RPMI8226 (cell line): Measurements from ENCODE around the gene FAIM.
"Not testable (repeated sequence)": the region's sequence is repeated elsewhere in the genome, so short reads cannot be mapped to it uniquely, and the experiment has no call there.

Experiments used
- DNase-seq: peaks from one replicate; pipeline ENCODE4 v3.0.0-alpha.2; 2015

Gene FAIM

GRCh38 chr3:138608322-138609135, at the start of gene FAIM:
FAIM (plus strand) TSS chr3:138608771; CDS start chr3:138619727, 10,956 bp downstream.
- DNase-seq, result peak; percentile 34

DNA sequence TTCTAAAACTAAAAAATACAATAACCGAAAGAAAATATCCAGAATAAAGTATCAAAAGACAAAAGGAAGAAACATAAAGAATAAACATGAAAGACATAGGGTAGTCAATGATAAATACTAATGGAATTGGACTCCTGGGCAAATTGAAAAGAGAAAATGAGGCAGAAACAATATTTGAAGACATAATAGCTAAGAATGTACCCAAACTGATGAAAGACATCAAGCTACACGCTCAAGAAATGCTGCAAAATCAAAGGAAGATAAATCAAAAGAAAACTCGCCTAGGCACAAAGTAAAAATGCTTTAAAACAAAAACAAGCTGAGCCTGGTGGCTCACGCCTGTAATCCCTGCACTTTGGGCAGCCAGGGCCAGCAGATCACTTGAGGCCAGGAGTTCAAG, 49.4 kb upstream of the FAIM start:
- no peak for DNase-seq

DNA sequence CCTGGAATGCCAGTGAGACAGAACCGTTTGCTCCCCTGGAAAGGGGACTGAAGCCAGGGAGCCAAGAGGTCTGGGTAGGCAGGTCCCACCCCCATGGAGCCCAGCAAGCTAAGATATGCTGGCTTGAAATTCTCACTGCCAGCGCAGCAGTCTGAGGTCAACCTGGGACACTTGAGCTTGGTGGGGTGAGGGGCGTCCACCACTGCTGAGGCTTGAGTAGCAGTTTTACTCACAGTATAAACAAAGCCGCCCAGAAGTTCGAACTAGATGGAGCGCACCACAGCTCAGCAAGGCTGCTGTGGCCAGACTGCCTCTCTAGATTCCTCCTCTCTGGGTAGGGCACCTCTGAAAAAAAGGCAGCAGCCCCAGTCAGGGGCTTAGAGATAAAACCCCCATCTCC, 48.1 kb upstream of the FAIM start:
- no peak for DNase-seq

GRCh38 chr3:138562902-138563301, 45.7 kb upstream of the FAIM start:
- DNase-seq, result not testable (repeated sequence)

DNA sequence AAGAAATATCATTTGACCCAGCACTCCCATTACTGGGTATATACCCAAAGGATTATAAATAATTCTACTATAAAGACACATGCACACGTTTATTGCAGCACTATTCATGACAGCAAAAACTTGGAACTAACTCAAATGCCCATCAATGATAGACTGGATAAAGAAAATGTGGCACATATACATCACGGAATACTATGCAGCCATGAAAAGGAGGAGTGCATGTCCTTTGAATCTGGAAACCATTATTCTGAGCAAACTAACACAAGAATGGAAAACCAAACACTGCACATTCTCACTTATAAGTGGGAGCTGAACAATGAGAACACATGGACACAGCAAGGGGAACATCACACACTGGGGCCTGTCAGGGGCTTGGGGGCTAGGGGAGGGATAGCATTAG, 42.3 kb upstream of the FAIM start:
- not testable (repeated sequence) for DNase-seq

DNA sequence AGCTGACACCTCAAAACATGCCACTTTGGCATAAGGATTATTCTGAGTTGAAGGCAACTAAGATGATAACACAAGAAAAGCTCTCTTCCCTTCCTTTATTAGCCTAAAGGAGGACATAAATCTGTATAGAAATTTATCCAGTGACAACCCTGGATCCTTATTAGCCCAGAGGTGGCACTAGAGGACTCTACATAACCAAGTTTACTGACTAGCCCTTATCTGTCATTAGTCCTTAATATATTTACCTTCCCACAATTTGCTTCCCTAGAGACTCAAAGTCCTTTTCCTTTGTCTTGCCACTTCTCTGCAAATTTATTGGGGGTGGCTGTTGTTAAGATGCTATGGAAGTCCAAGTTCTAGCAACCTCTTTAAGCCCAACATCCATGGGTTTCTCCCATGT, 41.2 kb upstream of the FAIM start:
- peak; percentile 6 for DNase-seq

GRCh38 chr3:138569090-138569489, 39.5 kb upstream of the FAIM start:
- DNase-seq, result no peak

- DNase-seq, result not testable (repeated sequence)
Observed at GRCh38 chr3:138569624-138570023, 38.9 kb upstream of the FAIM start.

GRCh38 chr3:138573138-138573537, 35.4 kb upstream of the FAIM start:
- DNase-seq, result no peak

DNA sequence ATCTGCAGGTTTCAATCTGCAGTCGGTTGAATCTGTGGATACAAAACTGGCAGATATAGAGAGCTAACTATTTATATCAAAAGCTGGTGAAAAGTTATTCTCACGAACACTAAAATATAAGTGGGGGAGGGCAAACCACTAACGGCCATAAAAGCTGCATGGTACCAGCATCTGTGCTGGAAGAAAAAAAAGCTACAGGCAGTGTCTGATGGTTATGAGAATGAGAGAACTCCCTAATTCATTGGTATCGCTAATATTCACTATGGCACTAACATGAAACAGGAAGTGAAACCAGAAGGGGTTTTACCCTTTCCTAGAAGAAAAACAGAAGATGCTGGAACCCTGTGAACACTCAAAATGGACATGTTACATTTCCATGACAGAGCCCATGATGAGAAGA, 30.4 kb upstream of the FAIM start:
- DNase-seq, result peak; percentile 62

DNA sequence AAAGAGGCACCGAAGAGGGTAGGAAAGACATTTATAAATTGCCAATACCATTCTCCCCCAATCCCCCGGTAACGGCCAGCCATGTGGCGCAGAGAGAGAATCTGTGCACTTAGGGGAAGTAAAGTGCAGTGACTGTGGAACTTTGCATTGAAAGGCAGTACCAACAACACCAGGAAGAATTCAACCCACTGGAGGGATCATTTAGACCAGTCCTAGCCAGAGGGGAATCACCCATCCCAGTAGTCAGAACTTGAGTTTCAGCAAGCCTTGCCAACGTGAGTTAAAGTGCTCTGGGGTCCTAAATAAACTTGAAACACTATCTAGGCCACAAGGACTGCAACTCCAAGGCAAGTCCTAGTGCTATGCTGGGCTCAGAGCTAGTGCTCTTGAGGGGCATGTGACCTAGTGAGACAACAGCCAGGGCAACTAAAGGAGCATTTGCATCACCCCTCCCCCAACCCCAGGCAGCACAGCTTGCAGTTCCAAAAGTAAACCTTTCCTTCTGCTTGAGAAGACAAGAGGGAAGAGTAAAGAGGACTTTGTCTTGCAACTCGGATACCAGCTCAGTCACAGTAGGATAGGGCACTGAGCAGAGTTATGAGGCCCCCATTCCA, 29.5 kb upstream of the FAIM start:
- DNase-seq, result no peak

GRCh38 chr3:138587374-138587773, 21.2 kb upstream of the FAIM start:
- DNase-seq, result no peak

DNA sequence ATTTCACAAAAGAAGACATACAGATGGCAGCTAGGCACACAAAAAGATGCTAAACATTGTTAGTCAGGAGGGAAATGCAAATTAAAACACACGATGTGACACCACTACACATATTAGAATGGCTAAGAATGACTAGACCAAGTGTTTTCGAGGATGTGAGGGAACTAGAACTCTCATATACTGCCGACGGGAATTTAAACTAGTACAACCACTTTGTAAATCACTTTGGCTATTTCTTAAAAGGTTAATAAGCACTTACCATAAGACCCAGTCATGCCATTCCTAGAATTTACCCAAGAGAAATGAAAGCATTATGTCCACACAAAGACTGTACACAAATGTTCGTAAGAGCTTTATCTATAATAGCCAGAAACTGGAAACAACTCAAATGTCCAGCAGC, 20.1 kb upstream of the FAIM start:
- DNase-seq, result no peak

DNA sequence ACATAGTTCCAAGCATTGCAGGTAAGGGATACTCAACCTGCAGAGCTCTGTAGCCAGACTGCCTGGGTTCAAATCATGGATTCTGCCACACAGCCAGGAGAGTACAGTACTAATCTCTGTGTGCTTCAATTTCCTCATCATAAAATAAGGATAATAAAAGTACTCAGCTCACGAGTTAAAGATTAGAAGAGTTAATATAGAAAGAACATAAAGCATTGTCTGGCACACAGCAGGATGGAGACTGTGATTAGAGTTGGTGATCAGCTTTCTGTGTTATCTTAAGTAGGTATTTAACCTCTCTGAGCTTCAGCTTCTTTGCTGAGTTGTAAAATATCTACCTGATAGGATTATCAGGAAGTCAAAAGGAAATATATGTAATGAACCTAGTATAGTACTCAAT, 17.2 kb upstream of the FAIM start:
- no peak for DNase-seq

DNA sequence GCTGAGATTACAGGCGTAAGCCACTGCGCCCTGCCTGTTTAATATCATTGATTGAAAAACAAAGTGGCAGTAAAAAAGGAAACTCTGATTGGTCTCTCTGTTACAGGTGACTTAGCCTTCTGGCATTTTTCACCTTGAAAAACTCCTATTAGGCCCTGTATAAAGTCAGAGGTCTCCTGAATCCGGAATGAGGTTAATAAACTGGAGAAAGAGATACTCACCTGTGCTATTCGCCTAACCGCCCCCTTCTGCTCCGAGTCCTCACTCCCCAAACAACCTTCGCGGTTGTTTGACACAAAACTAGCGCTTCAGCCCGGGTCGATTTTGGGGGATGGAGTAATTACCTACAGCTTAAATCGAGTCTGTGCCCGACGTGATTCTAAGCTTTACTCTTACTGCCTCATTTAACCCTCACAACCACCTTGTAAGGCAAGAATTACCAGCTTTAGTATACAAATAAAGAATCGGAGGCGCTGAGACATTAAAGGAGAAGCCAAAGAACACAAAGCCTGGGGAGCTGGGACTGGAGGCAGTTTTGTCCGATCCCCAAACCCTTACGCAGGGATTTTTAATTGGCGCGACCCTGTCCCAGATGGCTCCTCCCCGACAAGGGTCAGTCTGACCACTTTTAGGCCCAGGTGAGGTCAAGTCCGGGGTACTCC, 15.0 kb upstream of the FAIM start:
- DNase-seq, result no peak

DNA sequence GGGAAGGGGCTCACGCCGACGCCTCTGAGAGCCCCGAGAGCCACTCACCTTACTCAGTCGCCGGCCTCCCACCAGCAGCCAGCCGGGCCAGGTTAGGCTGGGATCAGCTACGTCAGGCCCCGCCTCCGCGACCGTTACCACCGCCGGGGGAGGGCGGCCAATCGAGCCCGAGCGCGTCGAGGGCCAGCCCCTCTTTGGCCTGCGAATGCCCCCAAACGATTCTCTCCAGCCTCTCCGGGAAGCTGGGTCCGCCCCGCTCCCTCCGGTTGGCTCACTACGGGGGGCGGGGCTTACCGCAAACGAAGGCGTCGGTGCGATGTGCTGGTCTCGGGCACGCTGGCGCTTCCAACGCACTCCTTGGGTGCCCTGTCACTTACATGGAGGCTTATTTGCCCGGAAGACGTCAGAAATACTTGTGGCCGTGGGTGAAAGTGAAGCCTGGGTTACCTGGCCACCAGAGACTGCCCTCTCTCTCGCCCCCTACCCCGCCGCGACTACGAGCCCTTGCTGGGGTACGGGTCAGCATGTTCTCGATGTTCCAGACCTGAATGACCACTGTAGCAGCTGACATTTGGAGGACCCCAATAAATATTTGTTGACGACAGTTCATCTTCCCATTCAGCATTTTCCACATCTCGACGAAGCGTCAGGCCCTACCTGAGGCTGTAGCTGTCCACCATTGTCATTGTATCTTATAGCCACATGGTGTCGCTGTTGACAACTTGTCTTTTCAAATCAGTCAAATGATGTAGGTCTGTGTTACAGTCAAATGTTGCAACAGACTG, 14.2 kb upstream of the FAIM start, which contains the start of gene CEP70:
TSS of gene CEP70 (minus strand) at position 111 of the 785 bp plus-strand sequence. CDS start 21,333 bp downstream, outside the sequence.
- DNase-seq, result peak; percentile 86

DNA sequence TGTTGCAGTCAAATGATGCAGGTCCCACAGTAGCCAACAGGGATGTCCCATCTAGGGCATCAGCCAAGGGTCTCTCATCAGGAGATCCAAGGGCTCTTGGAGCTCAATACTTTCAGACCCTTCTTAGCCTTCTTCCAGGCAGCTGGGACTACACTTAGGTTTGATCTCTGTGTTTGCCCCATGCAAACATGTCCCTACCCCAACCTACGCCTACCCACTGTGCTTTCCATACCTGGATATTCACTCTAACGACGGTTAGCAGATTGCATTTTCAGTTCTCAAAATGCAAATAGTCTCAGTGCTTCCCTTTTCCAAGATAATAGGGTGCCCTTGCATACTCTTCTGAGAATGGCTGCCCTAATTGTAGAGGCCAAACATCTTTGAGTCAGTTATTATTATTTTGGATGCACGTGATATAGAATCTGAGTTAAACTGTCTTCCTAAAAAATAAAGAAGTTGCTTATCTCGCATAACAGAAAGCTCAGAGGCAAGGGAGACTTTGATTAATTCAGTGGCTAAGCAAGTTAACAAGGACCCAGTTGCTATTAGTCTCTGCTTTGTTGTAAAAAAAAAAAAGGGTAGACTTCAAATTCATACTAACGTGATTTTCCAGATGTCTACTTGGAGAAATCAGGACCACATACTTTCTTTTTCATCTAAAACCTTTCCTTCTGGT, 13.5 kb upstream of the FAIM start:
- DNase-seq, result no peak

- not testable (repeated sequence) for DNase-seq
Observed at GRCh38 chr3:138597186-138597976, 11.2 kb upstream of the FAIM start.

GRCh38 chr3:138598534-138598933, 10.0 kb upstream of the FAIM start:
- DNase-seq, result no peak

DNA sequence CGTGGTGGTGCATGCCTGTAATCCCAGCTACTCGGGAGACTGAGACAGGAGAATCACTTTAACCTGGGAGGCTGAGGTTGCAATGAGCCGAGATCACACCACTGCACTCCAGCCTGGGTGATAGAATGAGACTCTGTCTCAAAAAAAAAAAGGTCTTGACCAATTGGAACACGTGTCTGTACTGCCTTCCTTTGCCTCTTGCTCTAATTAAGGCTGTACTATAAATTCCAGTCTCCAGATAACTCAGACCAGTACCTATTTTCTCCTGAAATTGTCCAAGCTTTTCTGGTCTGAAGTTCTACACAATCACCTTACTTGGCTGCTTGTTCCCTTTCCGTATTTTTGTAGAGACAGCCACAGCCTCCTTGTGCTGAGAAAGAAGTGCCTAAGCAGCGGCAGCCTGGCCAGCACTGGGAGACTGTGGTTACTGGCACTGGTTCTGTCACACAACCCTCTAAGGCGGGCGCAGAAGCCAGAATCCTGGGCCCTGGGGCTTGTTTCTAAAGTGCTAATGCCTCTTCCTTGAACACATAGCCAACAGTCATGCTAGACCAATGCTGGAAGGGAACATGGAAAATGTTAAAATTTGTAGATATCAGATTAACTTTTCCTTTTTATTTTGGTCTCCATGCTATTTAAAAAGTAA, 8.3 kb upstream of the FAIM start:
- no peak for DNase-seq

DNA sequence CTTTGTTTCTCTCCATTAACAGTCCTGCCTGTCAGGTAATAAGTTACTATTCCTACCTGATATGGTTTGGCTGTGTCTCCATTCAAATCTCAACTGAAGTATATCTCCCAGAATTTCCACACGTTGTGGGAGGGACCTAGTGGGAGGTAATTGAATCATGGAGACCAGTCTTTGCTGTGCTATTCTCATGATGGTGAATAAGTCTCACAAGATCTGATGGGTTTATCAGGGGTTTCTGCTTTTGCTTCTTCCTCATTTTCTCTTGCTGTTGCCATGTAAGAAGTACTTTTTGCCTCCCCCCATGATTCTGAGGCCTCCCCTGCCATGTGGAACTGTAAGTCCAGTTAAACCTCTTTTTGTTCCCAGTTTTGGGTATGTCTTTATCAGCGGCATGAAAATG, 6.9 kb upstream of the FAIM start:
- not testable (repeated sequence) for DNase-seq
